ENCODE data around the gene MXRA7. TPM values are rescaled to one million over a fixed set of nuclear protein-coding genes. Genes with fewer than 3 reads are reported as not detected.
"Not testable (repeated sequence)": the region's sequence is repeated elsewhere in the genome, so short reads cannot be mapped to it uniquely, and the experiment has no call there.

The MXRA7 gene, protein sequence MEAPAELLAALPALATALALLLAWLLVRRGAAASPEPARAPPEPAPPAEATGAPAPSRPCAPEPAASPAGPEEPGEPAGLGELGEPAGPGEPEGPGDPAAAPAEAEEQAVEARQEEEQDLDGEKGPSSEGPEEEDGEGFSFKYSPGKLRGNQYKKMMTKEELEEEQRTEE
- 304 TPM for polyA plus RNA-seq (2013, experiment 1 of 2; ENCODE audit: insufficient read length)
- 370 TPM for polyA plus RNA-seq (2013, experiment 2 of 2; ENCODE audit: insufficient read length)

DNA sequence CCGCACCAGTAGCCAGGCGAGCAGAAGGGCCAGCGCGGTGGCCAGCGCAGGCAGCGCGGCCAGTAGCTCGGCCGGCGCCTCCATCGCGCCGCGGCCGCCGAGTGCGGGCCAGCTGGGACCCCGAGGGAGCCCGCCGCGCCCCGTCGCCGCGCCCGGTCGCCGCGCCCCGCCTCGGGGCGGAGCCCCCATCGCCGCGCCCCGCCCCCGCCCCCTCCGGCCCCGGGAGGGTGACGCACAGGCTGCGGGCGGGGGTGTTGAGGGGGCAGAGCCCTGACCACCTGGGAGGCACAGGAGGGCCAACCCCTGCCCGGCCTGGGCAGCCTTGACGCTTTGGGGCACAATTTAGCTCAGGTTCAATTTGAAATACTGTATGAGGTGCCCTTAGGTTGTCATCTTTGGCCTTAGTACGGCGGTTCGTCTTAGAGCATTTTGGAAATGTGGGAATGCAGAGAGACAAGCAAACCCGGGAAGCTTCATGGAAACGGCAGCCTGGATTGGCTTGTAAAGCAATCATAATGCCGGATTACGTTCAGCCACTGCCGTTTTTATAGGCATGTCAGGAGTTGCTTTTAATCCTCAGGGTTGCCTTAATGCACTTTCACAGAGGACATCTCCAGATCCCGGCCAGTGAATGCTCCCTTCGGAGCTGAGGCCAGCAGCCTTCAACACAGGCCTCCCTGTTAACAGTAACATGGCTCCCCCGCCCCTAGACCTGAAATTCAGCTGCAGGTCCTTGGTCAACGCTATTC, at the start of gene MXRA7:
TSS of gene MXRA7 (minus strand) at position 103 of the 749 bp plus-strand sequence. CDS start at position 84, 19 bp downstream.
- DNase-seq = peak; percentile 78

- DNase-seq = no peak
Observed at GRCh38 chr17:76758570-76758969, 47.8 kb upstream of the MXRA7 start.

DNA sequence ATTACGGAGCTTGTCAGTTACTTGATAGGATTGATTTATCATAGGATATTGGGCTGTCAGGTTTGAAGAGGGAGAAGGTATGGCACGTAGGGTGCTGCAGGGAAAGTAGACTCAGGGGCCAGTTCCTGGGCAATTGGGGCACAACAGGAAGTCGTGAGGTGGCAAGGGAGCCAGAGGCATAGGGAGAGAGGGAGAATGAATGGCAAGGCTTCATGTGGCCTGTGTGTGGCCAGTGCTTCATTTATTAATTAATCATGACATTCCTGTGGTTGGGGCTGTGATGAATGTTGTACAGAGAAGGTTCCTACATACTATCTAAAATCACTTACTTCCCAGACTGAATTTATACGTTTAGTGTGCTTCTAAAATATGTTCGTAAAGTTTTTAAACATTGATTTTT, 46.5 kb upstream of the MXRA7 start:
- no peak for DNase-seq

DNA sequence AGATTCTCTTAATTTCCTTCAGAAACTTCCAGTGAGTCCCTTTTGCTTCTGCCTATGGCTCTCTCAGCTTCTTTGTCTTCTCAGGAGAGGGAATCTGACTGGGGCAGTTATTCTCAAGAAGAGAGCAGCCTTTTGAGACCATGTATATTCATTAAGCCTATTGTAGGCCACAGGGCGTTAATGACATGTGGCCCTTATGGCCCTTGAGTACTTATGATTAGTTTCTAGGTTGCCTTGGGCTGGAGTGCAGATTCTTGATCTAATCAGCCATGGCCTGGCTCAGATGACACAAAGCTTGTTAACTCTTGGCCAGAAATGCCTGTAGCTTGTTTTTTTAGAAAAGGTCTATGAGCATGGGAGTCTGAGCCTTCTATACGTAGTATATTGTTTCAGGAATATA, 44.5 kb upstream of the MXRA7 start:
- DNase-seq = no peak

DNA sequence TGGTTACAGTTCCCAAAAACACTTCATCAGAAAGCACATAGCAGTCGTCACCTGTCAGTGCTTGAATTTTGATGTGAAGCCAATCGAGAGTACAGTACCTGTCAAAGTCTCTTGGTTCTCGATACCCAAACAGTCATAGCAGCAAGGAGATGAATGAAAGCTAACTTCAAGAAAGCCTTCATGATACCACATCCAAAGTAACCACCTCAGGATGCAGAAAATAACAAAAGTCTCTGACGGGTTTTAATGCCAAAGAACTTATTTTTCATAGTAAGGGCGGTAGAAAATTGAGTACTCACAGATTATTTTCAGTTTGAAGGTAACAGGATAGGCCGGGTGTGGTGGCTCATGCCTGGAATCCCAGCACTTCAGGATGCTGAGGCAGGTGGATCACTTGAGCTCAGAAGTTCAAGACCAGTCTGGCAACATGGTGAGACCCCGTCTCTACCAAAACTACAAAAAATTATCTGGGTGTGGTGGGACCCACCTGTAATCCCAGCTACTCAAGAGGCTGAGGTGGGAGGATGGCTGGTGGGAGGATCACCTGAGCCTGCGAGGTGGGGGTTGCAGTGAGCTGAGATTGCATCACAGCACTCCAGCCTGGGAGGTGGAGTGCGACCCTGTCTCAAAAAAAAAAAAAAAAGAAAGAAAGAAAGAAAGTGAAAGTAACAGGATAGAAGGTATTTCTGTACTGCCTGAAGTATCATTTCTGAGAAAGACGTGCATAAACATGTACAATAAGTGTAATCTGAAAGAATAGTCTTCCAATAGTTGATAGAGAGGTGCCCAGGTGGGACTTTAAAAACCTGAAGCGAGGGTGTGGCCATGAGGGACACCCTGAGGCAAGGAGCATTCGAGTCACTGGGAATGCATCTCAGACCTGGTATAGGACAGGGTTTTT, 42.5 kb upstream of the MXRA7 start:
- DNase-seq = no peak

DNA sequence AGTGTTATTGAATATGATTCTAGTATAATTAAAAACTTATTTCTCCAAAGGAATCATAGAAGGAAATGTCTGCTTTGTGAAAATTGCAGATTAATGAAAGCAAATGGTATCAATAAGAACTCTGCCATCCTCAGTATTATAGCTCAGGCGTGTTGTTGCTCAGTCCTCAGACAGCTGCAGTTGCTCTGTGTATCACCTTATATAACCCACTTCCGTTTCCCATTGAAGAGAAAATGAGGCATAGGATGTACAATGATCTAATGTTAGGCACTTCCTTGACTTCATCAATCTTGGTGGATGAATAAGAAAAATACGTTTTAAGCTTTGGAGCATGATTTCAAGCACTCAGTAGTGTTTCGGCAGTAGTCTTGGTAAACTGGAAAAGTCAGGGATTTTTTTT, 41.2 kb upstream of the MXRA7 start:
- no peak for DNase-seq

DNA sequence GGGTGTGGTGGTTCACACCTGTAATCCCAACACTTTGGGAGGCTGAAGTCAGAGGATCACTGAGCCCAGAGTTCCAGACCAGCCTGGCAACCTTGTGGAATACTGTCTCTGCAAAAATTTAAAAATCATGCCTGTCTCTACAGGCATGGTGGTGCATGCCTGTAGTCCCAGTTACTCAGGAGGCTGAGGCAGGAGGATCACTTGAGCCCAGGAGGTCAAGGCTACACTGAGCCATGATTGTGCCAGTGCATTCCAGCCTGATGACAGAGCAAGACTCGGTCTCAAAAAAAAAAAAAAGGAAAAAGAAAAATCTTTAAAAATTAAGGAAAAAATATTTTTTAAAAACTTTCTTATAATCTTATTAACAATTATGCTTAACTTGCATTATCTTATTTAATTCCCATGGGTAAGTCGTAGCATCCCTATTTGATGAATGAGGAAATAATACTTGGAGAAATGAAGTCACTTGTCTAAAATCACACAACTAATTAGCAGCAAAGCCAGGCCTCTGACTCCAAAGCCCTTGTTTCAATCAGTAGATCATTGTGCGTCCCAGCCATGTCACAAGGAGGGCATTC, 40.7 kb upstream of the MXRA7 start:
- DNase-seq = no peak

GRCh38 chr17:76748657-76749056, 37.9 kb upstream of the MXRA7 start:
- no peak for DNase-seq

- DNase-seq = no peak
Observed at GRCh38 chr17:76747716-76748363, 37.1 kb upstream of the MXRA7 start.

DNA sequence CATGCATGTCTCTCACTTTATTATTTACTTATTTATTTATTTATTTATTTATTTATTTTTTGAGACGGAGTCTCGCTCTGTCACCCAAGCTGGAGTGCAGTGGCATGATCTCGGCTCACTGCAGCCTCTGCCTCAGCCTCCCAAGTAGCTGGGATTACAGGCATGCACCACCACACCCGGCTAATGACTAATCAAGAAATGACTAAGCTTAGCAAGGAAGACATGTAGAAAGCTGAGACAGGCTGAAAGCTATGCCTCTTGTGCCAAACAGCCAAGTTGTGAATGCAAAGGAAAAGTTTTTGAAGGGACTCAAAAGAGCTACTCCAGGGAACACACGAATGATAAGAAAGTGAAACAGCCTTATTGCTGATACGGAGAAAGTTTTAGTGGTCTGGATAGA, 35.0 kb upstream of the MXRA7 start:
- DNase-seq = peak; percentile 59

- DNase-seq = no peak
Observed at GRCh38 chr17:76744747-76745146, 34.0 kb upstream of the MXRA7 start.

DNA sequence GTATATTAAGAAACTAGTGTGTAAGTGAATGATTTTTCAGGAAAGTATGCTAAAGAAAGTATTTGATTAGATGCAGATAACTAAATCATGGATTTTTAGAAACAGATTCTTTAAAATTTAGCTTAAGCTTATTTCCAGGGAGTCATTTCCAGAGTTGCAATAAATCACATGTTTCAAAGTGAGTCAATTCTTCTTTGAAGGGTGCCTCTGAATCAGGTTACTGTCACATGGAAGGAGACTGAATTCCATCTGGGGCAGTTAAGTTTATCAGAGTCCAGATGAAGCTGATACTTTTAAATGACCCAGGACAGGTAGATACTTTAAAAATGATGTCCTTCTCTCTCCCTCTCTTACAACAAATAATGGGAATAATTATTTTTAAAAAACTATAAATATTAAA, 32.2 kb upstream of the MXRA7 start:
- DNase-seq = no peak

DNA sequence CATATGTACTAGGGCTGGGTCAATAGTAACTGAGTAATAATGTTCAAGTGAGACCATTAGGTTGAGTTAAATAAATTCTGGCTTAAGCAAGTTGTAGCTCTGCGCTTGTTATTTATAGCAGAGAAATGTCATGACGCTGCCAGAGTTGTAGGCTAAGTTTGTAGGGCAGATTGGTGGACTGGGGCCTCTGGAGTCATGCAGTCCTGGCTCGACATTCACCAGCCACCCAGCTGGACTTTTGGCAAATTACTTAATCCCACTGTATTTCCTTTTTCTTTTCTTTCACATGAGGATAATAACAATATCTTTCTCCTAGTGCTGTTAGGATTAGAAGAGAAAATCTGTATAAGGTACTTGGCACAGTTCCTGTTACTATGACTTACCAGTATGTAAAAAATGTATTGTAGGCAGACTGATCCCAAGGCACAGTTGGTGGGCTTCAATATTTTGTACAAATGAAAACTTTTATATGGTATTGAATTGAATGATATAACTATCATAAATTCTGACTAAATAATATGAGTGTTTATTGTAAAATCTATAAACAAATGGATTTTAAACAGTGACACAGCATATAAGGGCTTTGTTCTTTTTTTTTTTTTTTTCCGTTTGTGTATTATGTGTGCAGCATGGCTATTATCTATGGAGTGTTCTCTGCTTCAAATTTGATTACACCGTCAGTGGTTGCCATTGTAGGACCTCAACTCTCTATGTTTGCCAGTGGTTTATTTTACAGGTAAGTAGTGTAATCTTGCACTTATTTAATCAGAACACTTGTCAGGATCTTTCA, 29.8 kb upstream of the MXRA7 start:
- DNase-seq = no peak

DNA sequence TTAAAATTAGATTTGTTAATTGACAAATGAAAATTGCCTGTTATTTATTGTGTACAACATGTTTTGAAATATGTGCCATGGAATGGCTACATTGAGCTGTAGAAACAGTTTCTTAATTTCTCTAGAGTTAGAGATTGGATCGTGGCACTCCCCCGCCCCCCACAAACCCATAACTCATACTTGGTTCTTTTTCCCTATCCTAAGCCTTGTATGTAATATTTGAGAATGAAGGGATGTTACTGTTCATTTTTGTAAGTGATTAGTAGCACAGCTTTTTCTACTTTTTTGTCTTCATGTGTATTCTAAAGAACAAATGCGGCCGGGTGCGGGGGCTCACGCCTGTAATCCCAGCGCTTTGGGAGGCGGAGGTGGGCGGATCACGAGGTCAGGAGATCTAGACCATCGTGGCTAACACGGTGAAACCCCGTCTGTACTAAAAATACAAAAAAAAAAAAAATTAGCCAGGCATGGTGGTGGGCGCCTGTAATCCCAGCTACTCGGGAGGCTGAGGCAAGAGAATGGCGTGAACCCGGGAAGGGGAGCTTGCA, 28.9 kb upstream of the MXRA7 start:
- DNase-seq = not testable (repeated sequence)

- no peak for DNase-seq
Observed at GRCh38 chr17:76738468-76738850, 27.7 kb upstream of the MXRA7 start.

- DNase-seq = peak; percentile 93
Observed at GRCh38 chr17:76737676-76738467, 27.1 kb upstream of the MXRA7 start, which contains the start of gene MFSD11. Gene MFSD11 (plus strand): TSS chr17:76738119. CDS start chr17:76738353, 234 bp downstream.

DNA sequence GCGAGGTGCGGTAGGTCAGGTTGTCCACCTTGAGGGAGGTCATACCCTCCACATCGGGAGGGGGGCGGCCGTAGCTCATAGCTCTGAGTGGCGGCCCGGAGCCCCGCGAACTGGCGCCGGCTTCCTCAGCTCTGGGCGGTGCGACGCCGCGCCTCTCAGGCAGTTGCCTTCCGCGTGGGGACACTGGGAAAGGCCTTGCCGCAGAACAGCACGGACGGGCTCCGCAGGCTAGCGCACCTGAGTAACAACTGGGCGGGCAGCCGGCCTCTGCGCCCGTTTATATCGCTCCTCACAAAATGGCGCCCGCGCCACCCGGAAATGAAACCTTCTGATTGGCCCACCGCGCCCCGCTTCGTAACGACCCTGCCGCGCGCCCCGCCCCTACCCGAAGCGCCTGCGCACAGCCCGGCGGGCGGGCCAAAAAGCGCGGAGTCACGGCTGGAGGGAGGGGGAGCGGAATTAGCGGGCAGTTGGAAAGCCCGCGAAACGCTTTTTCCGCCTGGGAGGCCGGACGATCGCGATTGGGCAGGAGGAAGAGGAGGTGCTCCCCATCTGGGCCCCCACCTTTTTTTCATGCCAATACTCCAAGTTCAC, 26.4 kb upstream of the MXRA7 start, which contains the start of gene SRSF2:
TSS of gene SRSF2 (minus strand) at position 250 of the 594 bp plus-strand sequence. CDS start at position 79, 171 bp downstream.
- peak; percentile 99 for DNase-seq

GRCh38 chr17:76736349-76737081, 25.8 kb upstream of the MXRA7 start:
- DNase-seq = peak; percentile 64

Data from fibroblast of skin of back (primary cell).